ENCODE results near the gene PEX11A. TPM values are rescaled to one million over a fixed set of nuclear protein-coding genes. Genes with fewer than 3 reads are reported as not detected.

Gene PEX11A
- total and polyA plus RNA-seq, 12 donors: 5.4 to 23.2 (median 12.8) TPM

- peaks cover 6 to 9% of the 10 kb centered on the region in 2 donors for H3K4me1 ChIP-seq (replicated peaks in 1 of 2)
- intact Hi-C loops (cut with DNase I): no loop called here
- no peaks in the 10 kb centered on the region for H3K36me3 ChIP-seq (replicated peaks in 1 of 2)
- H3K27ac ChIP-seq: no peak overlapping the region
- no peaks in the 10 kb centered on the region for H3K9me3 ChIP-seq (replicated peaks in 1 of 3)
- no peak for TF ChIP-seq POLR2A (IDR thresholded peaks at IDR 0.05)
- TF ChIP-seq CTCF (IDR thresholded peaks at IDR 0.05): no peak
- 73 to 79% (median 78%) methylated on average over 7 of the region's 7 CpGs for WGBS, 4 donors
- H3K27me3 ChIP-seq: no peaks in the 10 kb centered on the region
- no peak for DNase-seq
- no peak overlapping the region for H3K4me3 ChIP-seq
Observed at GRCh38 chr15:89656116-89656815, 34.3 kb downstream of the PEX11A start.

- DNase-seq: no peak
- intact Hi-C loops (cut with DNase I): no loop called here
- H3K4me1 ChIP-seq (replicated peaks in 1 of 2): peaks cover 6 to 9% of the 10 kb centered on the region in 2 donors
- TF ChIP-seq CTCF (IDR thresholded peaks at IDR 0.05): no peak
- TF ChIP-seq POLR2A (IDR thresholded peaks at IDR 0.05): no peak
- H3K36me3 ChIP-seq (replicated peaks in 1 of 2): no peaks in the 10 kb centered on the region
- no peaks in the 10 kb centered on the region for H3K9me3 ChIP-seq (replicated peaks in 1 of 3)
- H3K27me3 ChIP-seq: no peaks in the 10 kb centered on the region
- H3K4me3 ChIP-seq: peak within 1 kb of the TSS in 2 of 4 donors; percentile 24 to 82
- 1 to 16% (median 7%) methylated on average over 9 to 87 of the region's 87 CpGs for WGBS, 4 donors
- H3K27ac ChIP-seq: peak within 1 kb of the TSS in 2 of 5 donors; percentile 38 to 60
Observed at GRCh38 chr15:89654847-89655805, 35.4 kb downstream of the PEX11A start, which contains the start of gene KIF7. KIF7 (minus strand) TSS chr15:89655467; CDS start chr15:89652930, 2,537 bp downstream.

- TF ChIP-seq POLR2A (IDR thresholded peaks at IDR 0.05) (no peak), CTCF (IDR thresholded peaks at IDR 0.05) (no peak)
- H3K9me3 ChIP-seq (replicated peaks in 1 of 3): no peaks in the 10 kb centered on the region
- no peaks in the 10 kb centered on the region for H3K27me3 ChIP-seq
- no peaks in the 10 kb centered on the region for H3K36me3 ChIP-seq (replicated peaks in 1 of 2)
- intact Hi-C loops (cut with DNase I): no loop called here
- peak overlapping the region in 2 of 4 donors; percentile 24 to 82 for H3K4me3 ChIP-seq
- 50 to 64% (median 51%) methylated on average over 14 of the region's 14 CpGs for WGBS, 4 donors
- H3K4me1 ChIP-seq (replicated peaks in 1 of 2): peaks cover 6 to 9% of the 10 kb centered on the region in 2 donors
- DNase-seq: no peak
- peak overlapping the region in 1 of 5 donors; percentile 60 for H3K27ac ChIP-seq
Observed at GRCh38 chr15:89654301-89654761, 36.2 kb downstream of the PEX11A start.

- Histone ChIP-seq H3K4me1 (replicated peaks in 1 of 2) (peaks cover 6 to 9% of the 10 kb centered on the region in 2 donors), H3K36me3 (replicated peaks in 1 of 2) (no peaks in the 10 kb centered on the region), H3K27me3 (no peaks in the 10 kb centered on the region), H3K27ac (no peak overlapping the region), H3K4me3 (no peak overlapping the region), H3K9me3 (replicated peaks in 1 of 3) (no peaks in the 10 kb centered on the region)
- no peak for DNase-seq
- intact Hi-C loops (cut with DNase I): no loop called here
- TF ChIP-seq POLR2A (IDR thresholded peaks at IDR 0.05) (no peak), CTCF (IDR thresholded peaks at IDR 0.05) (no peak)
- 88 to 97% (median 94%) methylated on average over 2 of the region's 2 CpGs for WGBS, 4 donors
Observed at GRCh38 chr15:89653578-89653977, 37.0 kb downstream of the PEX11A start.
